ENCODE data around the gene TNFSF18. TPM values are rescaled to one million over a fixed set of nuclear protein-coding genes. Genes with fewer than 3 reads are reported as not detected.

Gene TNFSF18
- total RNA-seq, 3 donors from 2014 or later (not counting 1 experiment from before 2014, with no cell fraction given): 0.18 TPM; not detected in 2

DNA sequence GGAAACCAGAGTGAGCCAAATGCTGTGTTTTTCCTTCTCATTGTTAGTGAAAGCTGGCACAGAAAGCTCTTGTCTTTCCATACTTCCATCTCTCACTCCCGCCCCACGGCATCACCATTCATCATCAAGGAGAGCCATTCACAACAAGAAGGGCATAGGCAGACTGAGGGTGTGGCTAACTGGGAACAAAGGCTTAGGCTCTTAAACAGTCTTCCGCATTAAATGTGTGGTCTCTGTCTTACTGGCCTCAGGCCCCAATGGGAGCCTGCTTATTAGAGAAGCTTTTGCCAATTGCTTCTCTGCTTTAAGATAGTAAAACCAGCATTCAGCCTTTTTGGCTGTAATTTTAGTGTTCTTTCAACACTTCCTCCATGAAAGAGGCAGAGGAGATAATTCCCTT is 51.4 kb downstream of the TNFSF18 start:
- H3K4me3 Mint-ChIP-seq: no peak overlapping the region
- peaks cover 7 to 12% of the 10 kb centered on the region in 2 donors for H3K9me3 Mint-ChIP-seq
- ATAC-seq (no peak), DNase-seq (no peak)
- no peak overlapping the region for H3K27ac ChIP-seq (ENCODE audit: low read length)
- TF ChIP-seq, protein P1, sequence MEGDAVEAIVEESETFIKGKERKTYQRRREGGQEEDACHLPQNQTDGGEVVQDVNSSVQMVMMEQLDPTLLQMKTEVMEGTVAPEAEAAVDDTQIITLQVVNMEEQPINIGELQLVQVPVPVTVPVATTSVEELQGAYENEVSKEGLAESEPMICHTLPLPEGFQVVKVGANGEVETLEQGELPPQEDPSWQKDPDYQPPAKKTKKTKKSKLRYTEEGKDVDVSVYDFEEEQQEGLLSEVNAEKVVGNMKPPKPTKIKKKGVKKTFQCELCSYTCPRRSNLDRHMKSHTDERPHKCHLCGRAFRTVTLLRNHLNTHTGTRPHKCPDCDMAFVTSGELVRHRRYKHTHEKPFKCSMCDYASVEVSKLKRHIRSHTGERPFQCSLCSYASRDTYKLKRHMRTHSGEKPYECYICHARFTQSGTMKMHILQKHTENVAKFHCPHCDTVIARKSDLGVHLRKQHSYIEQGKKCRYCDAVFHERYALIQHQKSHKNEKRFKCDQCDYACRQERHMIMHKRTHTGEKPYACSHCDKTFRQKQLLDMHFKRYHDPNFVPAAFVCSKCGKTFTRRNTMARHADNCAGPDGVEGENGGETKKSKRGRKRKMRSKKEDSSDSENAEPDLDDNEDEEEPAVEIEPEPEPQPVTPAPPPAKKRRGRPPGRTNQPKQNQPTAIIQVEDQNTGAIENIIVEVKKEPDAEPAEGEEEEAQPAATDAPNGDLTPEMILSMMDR (IDR thresholded peaks at IDR 0.05): no peak
- no peak overlapping the region for H3K4me3 ChIP-seq (ENCODE audit: low read length)
- intact Hi-C loops (cut with micrococcal nuclease): no loop called here
- H3K27me3 ChIP-seq (ENCODE audit: control insufficient read depth, insufficient read depth, low read length): no peaks in the 10 kb centered on the region
- H3K9me3 ChIP-seq (ENCODE audit: control insufficient read depth, insufficient read depth, low read length): no peaks in the 10 kb centered on the region
- H3K4me1 ChIP-seq (ENCODE audit: control insufficient read depth, insufficient read depth, low read length): no peaks in the 10 kb centered on the region
- H3K36me3 ChIP-seq (ENCODE audit: control insufficient read depth, insufficient read depth, low read length): no peaks in the 10 kb centered on the region
- H3K27me3 Mint-ChIP-seq (ENCODE audit: low read depth in 2 of 2): no peaks in the 10 kb centered on the region
- peaks cover 15% of the 10 kb centered on the region for H3K36me3 Mint-ChIP-seq
- no peak overlapping the region for H3K27ac Mint-ChIP-seq
- 62% methylated on average over 3 of the region's 3 CpGs for WGBS (ENCODE audit: insufficient coverage)
- no peaks in the 10 kb centered on the region for H3K4me1 Mint-ChIP-seq

DNA sequence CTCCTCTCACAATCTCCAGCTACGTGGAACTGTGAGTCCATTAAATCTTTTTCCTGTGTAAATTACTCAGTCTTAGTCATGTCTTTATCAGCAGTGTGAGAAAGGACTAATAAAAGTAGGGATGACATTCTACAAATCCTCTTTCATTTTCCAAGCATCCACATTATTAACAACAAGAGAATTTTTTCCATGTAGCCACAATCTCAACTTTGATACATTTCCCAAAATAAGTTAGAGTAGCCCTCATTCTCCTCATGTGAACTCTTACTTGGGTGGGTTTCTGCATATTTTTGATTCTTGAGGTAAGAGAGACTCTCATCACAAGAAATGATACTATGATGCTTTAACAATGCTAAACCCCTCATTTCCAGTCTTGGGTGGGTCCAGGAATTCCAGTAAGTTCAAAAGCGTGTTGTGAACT is 52.8 kb downstream of the TNFSF18 start:
- Mint-ChIP-seq H3K36me3 (peaks cover 15% of the 10 kb centered on the region), H3K4me3 (no peak overlapping the region), H3K27me3 (ENCODE audit: low read depth in 2 of 2) (no peaks in the 10 kb centered on the region), H3K9me3 (peaks cover 7 to 12% of the 10 kb centered on the region in 2 donors), H3K27ac (no peak overlapping the region), H3K4me1 (no peaks in the 10 kb centered on the region)
- no peaks in the 10 kb centered on the region for H3K36me3 ChIP-seq (ENCODE audit: control insufficient read depth, insufficient read depth, low read length)
- H3K4me3 ChIP-seq (ENCODE audit: low read length): no peak overlapping the region
- no peaks in the 10 kb centered on the region for H3K9me3 ChIP-seq (ENCODE audit: control insufficient read depth, insufficient read depth, low read length)
- H3K4me1 ChIP-seq (ENCODE audit: control insufficient read depth, insufficient read depth, low read length): no peaks in the 10 kb centered on the region
- DNase-seq (no peak), ATAC-seq (no peak)
- no peaks in the 10 kb centered on the region for H3K27me3 ChIP-seq (ENCODE audit: control insufficient read depth, insufficient read depth, low read length)
- no peak overlapping the region for H3K27ac ChIP-seq (ENCODE audit: low read length)
- intact Hi-C loops (cut with micrococcal nuclease): no loop called here
- TF ChIP-seq, protein P1 (IDR thresholded peaks at IDR 0.05): no peak
- 100% methylated on average over 1 of the region's 2 CpGs for WGBS (ENCODE audit: insufficient coverage)

DNA sequence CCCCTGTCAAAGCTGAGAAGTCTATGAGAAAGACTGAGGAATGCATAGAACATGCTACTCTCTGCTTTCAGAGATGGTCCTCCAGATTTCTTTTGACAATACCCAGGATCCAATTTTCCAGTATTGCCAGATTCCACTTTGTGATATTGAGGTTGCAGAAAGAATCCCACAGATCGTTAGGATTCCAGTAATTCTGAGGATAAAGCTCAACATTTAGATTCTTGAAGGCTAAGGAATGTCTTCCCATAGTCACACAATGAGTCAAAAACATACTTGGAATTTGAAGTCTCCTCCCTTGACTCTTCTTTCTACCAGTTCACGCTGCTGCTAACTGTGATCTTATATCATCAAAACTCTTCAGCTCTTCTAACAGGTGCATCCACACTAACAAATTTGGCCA is 57.1 kb downstream of the TNFSF18 start:
- no peaks in the 10 kb centered on the region for H3K4me1 Mint-ChIP-seq
- Histone ChIP-seq H3K9me3 (ENCODE audit: control insufficient read depth, insufficient read depth, low read length) (no peaks in the 10 kb centered on the region), H3K27me3 (ENCODE audit: control insufficient read depth, insufficient read depth, low read length) (no peaks in the 10 kb centered on the region), H3K4me1 (ENCODE audit: control insufficient read depth, insufficient read depth, low read length) (no peaks in the 10 kb centered on the region), H3K27ac (ENCODE audit: low read length) (no peak overlapping the region), H3K4me3 (ENCODE audit: low read length) (no peak overlapping the region), H3K36me3 (ENCODE audit: control insufficient read depth, insufficient read depth, low read length) (no peaks in the 10 kb centered on the region)
- no peak overlapping the region for H3K27ac Mint-ChIP-seq
- WGBS (ENCODE audit: insufficient coverage): 100% methylated on average over 2 of the region's 2 CpGs
- ATAC-seq (no peak), DNase-seq (no peak)
- no peak overlapping the region for H3K4me3 Mint-ChIP-seq
- no peaks in the 10 kb centered on the region for H3K9me3 Mint-ChIP-seq
- intact Hi-C loops (cut with micrococcal nuclease): no loop called here
- H3K27me3 Mint-ChIP-seq (ENCODE audit: low read depth in 2 of 2): no peaks in the 10 kb centered on the region
- H3K36me3 Mint-ChIP-seq: no peaks in the 10 kb centered on the region
- TF ChIP-seq, protein P1 (IDR thresholded peaks at IDR 0.05): no peak

DNA sequence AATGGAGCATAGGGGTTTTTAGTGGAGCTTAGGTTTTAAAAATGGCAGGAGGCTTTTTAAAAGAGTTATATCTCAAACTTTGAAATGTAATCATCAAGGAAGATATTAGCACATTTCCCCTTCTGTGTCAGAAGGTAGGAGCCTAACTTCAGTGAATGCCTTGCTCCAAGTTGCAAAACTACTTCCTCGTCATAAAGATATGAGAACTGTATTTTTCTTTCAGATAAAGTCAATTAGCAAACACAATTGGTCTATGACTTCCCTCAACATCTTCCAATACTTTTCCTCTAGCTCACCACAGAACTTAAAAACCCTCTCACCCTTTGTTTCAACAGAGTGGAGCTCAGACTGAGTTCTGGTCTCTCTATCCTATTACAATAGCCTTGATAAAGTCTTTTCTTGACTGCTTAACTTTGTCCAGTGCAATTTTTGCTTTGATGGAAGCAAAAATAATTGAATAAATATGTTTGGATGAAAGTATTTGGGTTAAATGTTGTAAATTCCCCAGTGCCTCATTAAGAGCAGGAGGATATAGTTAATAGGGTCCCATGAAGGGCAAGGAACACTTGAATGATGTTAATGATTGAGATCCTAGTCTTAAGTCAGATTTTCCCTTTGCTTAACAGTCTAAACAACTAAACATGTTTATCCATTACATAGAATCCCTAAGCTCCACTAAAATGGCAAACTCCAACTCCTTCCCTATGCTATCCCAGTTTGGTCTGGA is 58.9 kb downstream of the TNFSF18 start:
- Histone ChIP-seq H3K36me3 (ENCODE audit: control insufficient read depth, insufficient read depth, low read length) (no peaks in the 10 kb centered on the region), H3K4me1 (ENCODE audit: control insufficient read depth, insufficient read depth, low read length) (no peaks in the 10 kb centered on the region), H3K27ac (ENCODE audit: low read length) (no peak overlapping the region), H3K27me3 (ENCODE audit: control insufficient read depth, insufficient read depth, low read length) (no peaks in the 10 kb centered on the region), H3K4me3 (ENCODE audit: low read length) (no peak overlapping the region), H3K9me3 (ENCODE audit: control insufficient read depth, insufficient read depth, low read length) (no peaks in the 10 kb centered on the region)
- H3K4me1 Mint-ChIP-seq: no peaks in the 10 kb centered on the region
- ATAC-seq (no peak), DNase-seq (no peak)
- no peaks in the 10 kb centered on the region for H3K27me3 Mint-ChIP-seq (ENCODE audit: low read depth in 2 of 2)
- 100% methylated on average over 1 of the region's 1 CpG for WGBS (ENCODE audit: insufficient coverage)
- no peaks in the 10 kb centered on the region for H3K9me3 Mint-ChIP-seq
- no peak overlapping the region for H3K4me3 Mint-ChIP-seq
- H3K36me3 Mint-ChIP-seq: no peaks in the 10 kb centered on the region
- TF ChIP-seq, protein P1 (IDR thresholded peaks at IDR 0.05): no peak
- no peak overlapping the region for H3K27ac Mint-ChIP-seq
- intact Hi-C loops (cut with micrococcal nuclease): no loop called here
